Stimulated activated CD4-positive, alpha-beta T cell treated with anti-CD3 and anti-CD28 coated beads, Interleukin-4, amount 100 ng/mL, for 24 hours (primary cell): ENCODE measurements around the gene DACT3.

Experiments used
- DNase-seq: peaks from one replicate; pipeline ENCODE4 v3.0.0-alpha.2; 2020

The DACT3 gene

GRCh38 chr19:46609511-46610412 lies 51.2 kb downstream of the DACT3 start:
- DNase-seq: no peak

- no peak for DNase-seq
These were observed 52.2 kb downstream of the DACT3 start for GRCh38 chr19:46608581-46609345.

- no peak for DNase-seq
These were observed 52.8 kb downstream of the DACT3 start for GRCh38 chr19:46608178-46608577.

GRCh38 chr19:46607448-46607841 lies 53.5 kb downstream of the DACT3 start:
- DNase-seq: no peak

- no peak for DNase-seq
These were observed 54.1 kb downstream of the DACT3 start for GRCh38 chr19:46606681-46607447.

GRCh38 chr19:46606019-46606418 lies 55.0 kb downstream of the DACT3 start:
- DNase-seq: peak; percentile 1

GRCh38 chr19:46605356-46605821 lies 55.6 kb downstream of the DACT3 start:
- no peak for DNase-seq

GRCh38 chr19:46604781-46605355 lies 56.1 kb downstream of the DACT3 start:
- DNase-seq: no peak

GRCh38 chr19:46603752-46604231 lies 57.2 kb downstream of the DACT3 start:
- no peak for DNase-seq

- DNase-seq: no peak
These were observed 57.8 kb downstream of the DACT3 start for GRCh38 chr19:46603195-46603637.

- peak; percentile 76 for DNase-seq
These were observed 58.4 kb downstream of the DACT3 start for GRCh38 chr19:46602392-46603194.

- peak; percentile 14 for DNase-seq
These were observed 59.4 kb downstream of the DACT3 start, which contains the start of gene CALM3 for GRCh38 chr19:46601318-46602224. TSS of gene CALM3 (plus strand) at chr19:46601330. CDS start at chr19:46601435, 105 bp downstream.

GRCh38 chr19:46600384-46601317 lies 60.3 kb downstream of the DACT3 start:
- DNase-seq: peak; percentile 98

GRCh38 chr19:46599716-46600373 lies 61.1 kb downstream of the DACT3 start:
- peak; percentile 6 for DNase-seq

- DNase-seq: no peak
These were observed 62.5 kb downstream of the DACT3 start for GRCh38 chr19:46598372-46598917.
